ENCODE results near the gene CCDC138. TPM values are rescaled to one million over a fixed set of nuclear protein-coding genes. Genes with fewer than 3 reads are reported as not detected.
A peak's percentile ranks its signal among the peaks of the same experiment; 100 is the strongest.

Gene CCDC138
- total RNA-seq, 4 donors from 2014 or later, result 4.2 to 9.2 (median 6.5) TPM

- H3K9me3 ChIP-seq, result no peaks in the 10 kb centered on the region
- H3K36me3 ChIP-seq, result peaks cover 0 to 15% (median 0%) of the 10 kb centered on the region in 3 donors
- 88 to 89% methylated on average over 2 of the region's 2 CpGs for WGBS, 2 donors
- intact Hi-C loops (cut with DNase I), result loop anchor here (10.0 kb wide), 1 partner anchor 131 kb away; the partner anchor contains the start of gene EDAR
- no peak overlapping the region for H3K4me3 ChIP-seq
- H3K4me1 ChIP-seq, result no peaks in the 10 kb centered on the region
- no peak for TF ChIP-seq POLR2A (IDR thresholded peaks at IDR 0.05)
- no peak for TF ChIP-seq CTCF (IDR thresholded peaks at IDR 0.05)
- no peak overlapping the region for H3K27ac ChIP-seq
- H3K27me3 ChIP-seq, result no peaks in the 10 kb centered on the region
- no peak for DNase-seq
Measured at GRCh38 chr2:108853421-108853820, 66.8 kb downstream of the CCDC138 start.

DNA sequence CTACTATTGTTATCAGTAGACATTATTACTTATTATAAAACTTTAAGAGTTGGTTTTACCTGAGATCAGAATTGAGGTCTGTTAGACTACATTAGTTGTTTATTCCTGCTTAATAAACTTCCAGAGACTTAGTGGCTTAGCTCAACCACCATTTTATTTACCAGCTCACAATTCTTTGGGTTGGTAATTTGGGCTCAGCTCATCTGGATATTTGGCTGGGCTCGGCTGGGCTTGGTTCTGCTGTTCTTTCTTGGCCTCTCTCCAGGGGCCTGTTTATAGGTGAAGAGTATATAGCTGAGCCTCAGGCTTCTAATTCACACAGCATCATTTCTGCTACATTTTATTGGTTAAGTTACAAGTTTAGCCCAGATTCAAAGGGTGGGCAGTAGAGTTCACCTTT lies 67.9 kb downstream of the CCDC138 start:
- Histone ChIP-seq H3K4me1 (no peaks in the 10 kb centered on the region), H3K27ac (no peak overlapping the region), H3K4me3 (no peak overlapping the region), H3K27me3 (no peaks in the 10 kb centered on the region), H3K9me3 (no peaks in the 10 kb centered on the region), H3K36me3 (peaks cover 0 to 15% (median 0%) of the 10 kb centered on the region in 3 donors)
- 43 to 53% methylated on average over 1 of the region's 1 CpG for WGBS, 2 donors
- intact Hi-C loops (cut with DNase I), result loop anchor here (10.0 kb wide), 1 partner anchor 130 kb away; the partner anchor contains the start of gene EDAR
- no peak for DNase-seq
- TF ChIP-seq CTCF (IDR thresholded peaks at IDR 0.05), result no peak
- TF ChIP-seq POLR2A (IDR thresholded peaks at IDR 0.05), result no peak

GRCh38 chr2:108855194-108855593 lies 68.6 kb downstream of the CCDC138 start:
- Histone ChIP-seq H3K9me3 (no peaks in the 10 kb centered on the region), H3K36me3 (peaks cover 0 to 14% (median 0%) of the 10 kb centered on the region in 3 donors), H3K4me3 (no peak overlapping the region), H3K4me1 (no peaks in the 10 kb centered on the region), H3K27ac (no peak overlapping the region), H3K27me3 (no peaks in the 10 kb centered on the region)
- 23 to 29% methylated on average over 1 of the region's 1 CpG for WGBS, 2 donors
- intact Hi-C loops (cut with DNase I), result loop anchor here (10.0 kb wide), 1 partner anchor 130 kb away; the partner anchor contains the start of gene EDAR
- no peak for DNase-seq
- TF ChIP-seq POLR2A (IDR thresholded peaks at IDR 0.05), result no peak
- peak in 5 of 6 experiments; percentile 19 to 63 (median 35) for TF ChIP-seq CTCF (IDR thresholded peaks at IDR 0.05)

DNA sequence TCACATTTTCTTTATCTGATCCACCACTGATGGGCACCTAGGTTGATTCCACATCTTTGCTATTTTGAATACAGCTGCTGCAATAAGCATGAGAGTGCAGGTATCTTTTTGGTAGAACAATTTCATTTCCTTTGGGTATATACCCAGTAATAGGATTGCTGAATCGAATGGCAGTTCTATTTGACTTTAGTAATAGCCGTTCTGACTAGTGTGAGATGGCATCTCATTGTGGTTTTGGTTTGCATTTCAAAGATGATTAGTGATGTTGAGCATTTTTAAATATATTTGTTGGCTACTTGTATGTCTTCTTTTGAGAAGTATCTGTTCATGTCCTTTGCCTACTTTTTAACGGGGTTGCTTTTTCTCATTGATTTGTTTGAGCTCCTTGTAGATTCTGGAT lies 72.3 kb downstream of the CCDC138 start:
- WGBS, 2 donors, result 62 to 88% methylated on average over 3 of the region's 3 CpGs
- Histone ChIP-seq H3K9me3 (no peaks in the 10 kb centered on the region), H3K36me3 (no peaks in the 10 kb centered on the region), H3K27ac (no peak overlapping the region), H3K27me3 (no peaks in the 10 kb centered on the region), H3K4me1 (no peaks in the 10 kb centered on the region), H3K4me3 (no peak overlapping the region)
- DNase-seq, result no peak
- TF ChIP-seq CTCF (IDR thresholded peaks at IDR 0.05) (no peak), POLR2A (IDR thresholded peaks at IDR 0.05) (no peak)
- intact Hi-C loops (cut with DNase I), result loop anchor here (10.0 kb wide), 1 partner anchor 126 kb away; the partner anchor contains the start of gene EDAR

GRCh38 chr2:108866041-108866440 lies 79.5 kb downstream of the CCDC138 start:
- TF ChIP-seq CTCF (IDR thresholded peaks at IDR 0.05) (no peak), POLR2A (IDR thresholded peaks at IDR 0.05) (no peak)
- no peaks in the 10 kb centered on the region for H3K36me3 ChIP-seq
- intact Hi-C loops (cut with DNase I), result no loop called here
- no peaks in the 10 kb centered on the region for H3K27me3 ChIP-seq
- no peak overlapping the region for H3K27ac ChIP-seq
- peaks cover 0 to 10% (median 0%) of the 10 kb centered on the region in 3 donors for H3K4me1 ChIP-seq
- no peak for DNase-seq
- peaks cover 0 to 16% (median 4%) of the 10 kb centered on the region in 3 donors for H3K9me3 ChIP-seq
- no peak overlapping the region for H3K4me3 ChIP-seq
